C4-2B (cell line): ENCODE measurements around the gene EFCAB5.
"Not testable (repeated sequence)": the region's sequence is repeated elsewhere in the genome, so short reads cannot be mapped to it uniquely, and the experiment has no call there.

Experiments
- H3K27ac ChIP-seq: fragments of 450-650 bp; 2 replicates; pipeline ENCODE4 v1.5.1; 2017
- CTCF ChIP-seq: fragments of 450-650 bp; conservative IDR thresholded peaks from 2 replicates; pipeline ENCODE4 v1.5.1; 2017; ENCODE audit warnings: mild to moderate bottlenecking
- ZFX ChIP-seq: fragments of 450-650 bp; IDR thresholded peaks from 2 replicates; pipeline ENCODE4 v1.6.1; 2017

Gene EFCAB5

GRCh38 chr17:30021708-30022317 lies 80.4 kb downstream of the EFCAB5 start:
- no peak overlapping the region for H3K27ac ChIP-seq
- TF ChIP-seq CTCF: peak; percentile 94
- TF ChIP-seq ZFX: no peak

- H3K27ac ChIP-seq: not testable (repeated sequence)
These were observed 83.9 kb downstream of the EFCAB5 start for GRCh38 chr17:30025325-30025724.

- TF ChIP-seq ZFX (no peak), CTCF (no peak)
- no peak overlapping the region for H3K27ac ChIP-seq
These were observed 86.2 kb downstream of the EFCAB5 start for GRCh38 chr17:30027676-30028075.

- H3K27ac ChIP-seq: no peak overlapping the region
- TF ChIP-seq ZFX (no peak), CTCF (no peak)
These were observed 89.9 kb downstream of the EFCAB5 start for GRCh38 chr17:30031214-30031869.

GRCh38 chr17:30035369-30035768 lies 93.9 kb downstream of the EFCAB5 start:
- H3K27ac ChIP-seq: no peak overlapping the region
- TF ChIP-seq ZFX: no peak

- not testable (repeated sequence) for H3K27ac ChIP-seq
These were observed 99.5 kb downstream of the EFCAB5 start for GRCh38 chr17:30040719-30041518.

- H3K27ac ChIP-seq: no peak overlapping the region
These were observed 100.1 kb downstream of the EFCAB5 start for GRCh38 chr17:30041551-30041950.

GRCh38 chr17:30062372-30062771 lies 120.9 kb downstream of the EFCAB5 start:
- no peak for TF ChIP-seq CTCF
- no peak for TF ChIP-seq ZFX
- no peak overlapping the region for H3K27ac ChIP-seq

More at GRCh38 chr17:30041551-30041950, 100.1 kb downstream of the EFCAB5 start:
- TF ChIP-seq ZFX (no peak), CTCF (no peak)

- TF ChIP-seq ZFX (no peak), CTCF (no peak)
- H3K27ac ChIP-seq: no peak overlapping the region
These were observed 123.3 kb downstream of the EFCAB5 start for GRCh38 chr17:30064738-30065137.
